ACC112 (cell line): Measurements from ENCODE around the gene ECHS1.
"Not testable (repeated sequence)": the region's sequence is repeated elsewhere in the genome, so short reads cannot be mapped to it uniquely, and the experiment has no call there.

Experiments
- H2AFZ ChIP-seq: fragments of 200-600 bp; sonication (generic); one replicate; pipeline ENCODE4 v1.6.0; 2017; ENCODE audit warnings: antibody characterized with exemption, low read length; ENCODE audit not compliant: unreplicated experiment
- H3K27ac ChIP-seq: fragments of 200-600 bp; sonication (generic); 2 replicates; pipeline ENCODE4 v1.5.1; 2014; ENCODE audit warnings: low read depth, mild to moderate bottlenecking, antibody characterized with exemption, low read length, moderate library complexity
- H3K27me3 ChIP-seq: fragments of 200-600 bp; sonication (generic); 2 replicates; pipeline ENCODE4 v1.6.1; 2014; ENCODE audit warnings: mild to moderate bottlenecking, antibody characterized with exemption, low read length, moderate library complexity, mixed read lengths; ENCODE audit not compliant: insufficient read depth
- H3K36me3 ChIP-seq: fragments of 200-600 bp; sonication (generic); 2 replicates; pipeline ENCODE4 v1.6.1; 2016; ENCODE audit warnings: mild to moderate bottlenecking, antibody characterized with exemption, low read length, moderate library complexity, mixed read lengths; ENCODE audit not compliant: insufficient read depth
- H3K4me1 ChIP-seq: fragments of 200-600 bp; sonication (generic); one replicate; pipeline ENCODE4 v1.6.1; 2016; ENCODE audit warnings: low read length, mixed read lengths; ENCODE audit not compliant: insufficient read depth, unreplicated experiment, control insufficient read depth
- H3K4me3 ChIP-seq: fragments of 200-600 bp; sonication (generic); 2 replicates; pipeline ENCODE4 v1.5.1; 2014; ENCODE audit warnings: mild to moderate bottlenecking, low read depth, low read length
- H3K79me2 ChIP-seq: fragments of 200-600 bp; sonication (generic); one replicate; pipeline ENCODE4 v1.6.0; 2016; ENCODE audit warnings: low read length; ENCODE audit not compliant: control insufficient read depth, unreplicated experiment, insufficient read depth

Gene ECHS1

GRCh38 chr10:133377025-133377817 lies 4.1 kb upstream of the ECHS1 start:
- Histone ChIP-seq H3K79me2 (peaks cover 3% of the 10 kb centered on the region), H2AFZ (no peak overlapping the region), H3K27ac (no peak overlapping the region), H3K27me3 (no peaks in the 10 kb centered on the region), H3K4me1 (peaks cover 4% of the 10 kb centered on the region), H3K4me3 (no peak overlapping the region), H3K36me3 (no peaks in the 10 kb centered on the region)

GRCh38 chr10:133376183-133376582 lies 3.0 kb upstream of the ECHS1 start:
- not testable (repeated sequence) for H3K36me3 ChIP-seq, H3K79me2 ChIP-seq, H3K4me1 ChIP-seq, H2AFZ ChIP-seq, H3K4me3 ChIP-seq, H3K27ac ChIP-seq, H3K27me3 ChIP-seq

GRCh38 chr10:133375357-133376115 lies 2.4 kb upstream of the ECHS1 start:
- Histone ChIP-seq H3K79me2 (peaks cover 7% of the 10 kb centered on the region), H3K27me3 (no peaks in the 10 kb centered on the region), H2AFZ (no peak overlapping the region), H3K4me1 (peaks cover 4% of the 10 kb centered on the region), H3K27ac (no peak overlapping the region), H3K36me3 (no peaks in the 10 kb centered on the region), H3K4me3 (no peak overlapping the region)

GRCh38 chr10:133372507-133372906 lies 647 bp downstream of the ECHS1 start:
- H3K27me3 ChIP-seq = no peaks in the 10 kb centered on the region
- H2AFZ ChIP-seq = no peak overlapping the region
- H3K36me3 ChIP-seq = no peaks in the 10 kb centered on the region; the same call in 1 of the 2 replicates
- H3K27ac ChIP-seq = no peak overlapping the region
- peak overlapping the region; percentile 86 for H3K4me3 ChIP-seq
- peaks cover 4% of the 10 kb centered on the region for H3K4me1 ChIP-seq
- H3K79me2 ChIP-seq = peaks cover 7% of the 10 kb centered on the region

- no peak overlapping the region for H3K4me3 ChIP-seq
- H2AFZ ChIP-seq = no peak overlapping the region
- no peak overlapping the region for H3K27ac ChIP-seq
- H3K4me1 ChIP-seq = peaks cover 4% of the 10 kb centered on the region
- H3K36me3 ChIP-seq = no peaks in the 10 kb centered on the region; the same call in 1 of the 2 replicates
- H3K27me3 ChIP-seq = no peaks in the 10 kb centered on the region
- H3K79me2 ChIP-seq = peaks cover 7% of the 10 kb centered on the region
Observed at GRCh38 chr10:133370030-133370786, 2.9 kb downstream of the ECHS1 start.

- Histone ChIP-seq H3K79me2 (peaks cover 7% of the 10 kb centered on the region), H2AFZ (no peak overlapping the region), H3K4me3 (no peak overlapping the region), H3K27me3 (no peaks in the 10 kb centered on the region), H3K36me3 (no peaks in the 10 kb centered on the region; the same call in 1 of the 2 replicates), H3K4me1 (no peaks in the 10 kb centered on the region), H3K27ac (no peak overlapping the region)
Observed at GRCh38 chr10:133368153-133368552, 5.0 kb downstream of the ECHS1 start.

GRCh38 chr10:133367461-133367860 lies 5.7 kb downstream of the ECHS1 start:
- not testable (repeated sequence) for H3K36me3 ChIP-seq, H2AFZ ChIP-seq, H3K4me1 ChIP-seq, H3K79me2 ChIP-seq, H3K27ac ChIP-seq, H3K27me3 ChIP-seq, H3K4me3 ChIP-seq

- Histone ChIP-seq H3K36me3 (no peaks in the 10 kb centered on the region; the same call in 1 of the 2 replicates), H3K27me3 (no peaks in the 10 kb centered on the region), H3K79me2 (no peaks in the 10 kb centered on the region), H3K27ac (no peak overlapping the region), H3K4me3 (no peak overlapping the region), H3K4me1 (no peaks in the 10 kb centered on the region), H2AFZ (no peak overlapping the region)
Observed at GRCh38 chr10:133366751-133367150, 6.4 kb downstream of the ECHS1 start.

- H3K27ac ChIP-seq = no peak overlapping the region
Observed at GRCh38 chr10:133366130-133366478, 7.0 kb downstream of the ECHS1 start.

GRCh38 chr10:133365461-133366129 lies 7.6 kb downstream of the ECHS1 start:
- Histone ChIP-seq H3K27ac (no peak overlapping the region), H3K27me3 (no peaks in the 10 kb centered on the region), H3K4me1 (no peaks in the 10 kb centered on the region), H2AFZ (no peak overlapping the region), H3K36me3 (no peaks in the 10 kb centered on the region; the same call in 1 of the 2 replicates), H3K79me2 (no peaks in the 10 kb centered on the region), H3K4me3 (no peak overlapping the region)

More at GRCh38 chr10:133366130-133366478, 7.0 kb downstream of the ECHS1 start:
- Histone ChIP-seq H3K4me3 (no peak overlapping the region), H2AFZ (no peak overlapping the region), H3K4me1 (no peaks in the 10 kb centered on the region), H3K36me3 (no peaks in the 10 kb centered on the region; the same call in 1 of the 2 replicates), H3K27me3 (no peaks in the 10 kb centered on the region), H3K79me2 (no peaks in the 10 kb centered on the region)
